ENCODE data around the gene PTPN2.

Gene PTPN2

GRCh38 chr18:12744103-12744502 is 139.9 kb downstream of the PTPN2 start:
- peak; percentile 28 to 76 (median 60) for DNase-seq

- DNase-seq: no peak
Measured at GRCh38 chr18:12742453-12742852, 141.6 kb downstream of the PTPN2 start.

All from suppressor macrophage (primary cell).